Measurements from ENCODE around the gene GPC5. TPM values are rescaled to one million over a fixed set of nuclear protein-coding genes. Genes with fewer than 3 reads are reported as not detected.
"Not testable (repeated sequence)": the region's sequence is repeated elsewhere in the genome, so short reads cannot be mapped to it uniquely, and the experiment has no call there.

GPC5 gene
- total RNA-seq, 1 donor from 2014 or later, result 0.07 TPM

DNA sequence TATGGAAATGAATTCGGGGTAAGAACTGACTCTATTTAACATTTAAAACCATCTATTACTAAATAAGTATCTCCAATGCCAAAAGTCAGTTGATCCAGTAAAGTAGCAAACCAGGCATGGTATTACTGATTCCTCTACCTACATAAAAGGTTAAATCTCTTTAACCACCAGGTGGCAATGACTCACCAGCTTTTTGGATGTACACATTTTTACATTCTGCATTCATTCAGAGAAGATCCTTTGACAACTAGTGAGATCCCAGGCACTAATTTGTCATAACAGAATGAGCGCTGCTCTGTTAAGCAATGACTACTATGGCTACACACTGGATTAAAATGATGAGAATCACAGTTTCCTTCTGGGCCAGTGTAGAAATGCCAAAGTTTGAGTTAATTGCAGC is 1498.4 kb downstream of the GPC5 start:
- Histone ChIP-seq H3K36me3 (no peaks in the 10 kb centered on the region), H3K4me1 (no peaks in the 10 kb centered on the region), H3K79me2 (ENCODE audit: low read depth) (no peaks in the 10 kb centered on the region), H3K9me3 (ENCODE audit: low read depth) (no peaks in the 10 kb centered on the region), H3K27me3 (no peaks in the 10 kb centered on the region), H3K27ac (no peak overlapping the region), H3K4me2 (no peak overlapping the region), H3F3A (ENCODE audit: low read depth) (no peaks in the 10 kb centered on the region), H4K20me1 (ENCODE audit: low read depth) (no peaks in the 10 kb centered on the region), H2AFZ (replicated peaks) (no peak overlapping the region), H3K4me3 (no peak overlapping the region), H3K9ac (no peak overlapping the region)
- Mint-ChIP-seq H3K36me3 (no peaks in the 10 kb centered on the region), H3K4me1 (no peaks in the 10 kb centered on the region), H3K27ac (no peak overlapping the region), H3K9me3 (peaks cover 10% of the 10 kb centered on the region), H3K27me3 (ENCODE audit: insufficient read depth, low read depth) (no peaks in the 10 kb centered on the region), H3K4me3 (no peak overlapping the region)
- peak; percentile 57 for DNase-seq (ENCODE audit: low spot score)
- TF ChIP-seq EZH2 (IDR thresholded peaks at IDR 0.05) (no peak), EZH2phosphoT487 (IDR thresholded peaks at IDR 0.05) (no peak)
- TF ChIP-seq, protein P1, sequence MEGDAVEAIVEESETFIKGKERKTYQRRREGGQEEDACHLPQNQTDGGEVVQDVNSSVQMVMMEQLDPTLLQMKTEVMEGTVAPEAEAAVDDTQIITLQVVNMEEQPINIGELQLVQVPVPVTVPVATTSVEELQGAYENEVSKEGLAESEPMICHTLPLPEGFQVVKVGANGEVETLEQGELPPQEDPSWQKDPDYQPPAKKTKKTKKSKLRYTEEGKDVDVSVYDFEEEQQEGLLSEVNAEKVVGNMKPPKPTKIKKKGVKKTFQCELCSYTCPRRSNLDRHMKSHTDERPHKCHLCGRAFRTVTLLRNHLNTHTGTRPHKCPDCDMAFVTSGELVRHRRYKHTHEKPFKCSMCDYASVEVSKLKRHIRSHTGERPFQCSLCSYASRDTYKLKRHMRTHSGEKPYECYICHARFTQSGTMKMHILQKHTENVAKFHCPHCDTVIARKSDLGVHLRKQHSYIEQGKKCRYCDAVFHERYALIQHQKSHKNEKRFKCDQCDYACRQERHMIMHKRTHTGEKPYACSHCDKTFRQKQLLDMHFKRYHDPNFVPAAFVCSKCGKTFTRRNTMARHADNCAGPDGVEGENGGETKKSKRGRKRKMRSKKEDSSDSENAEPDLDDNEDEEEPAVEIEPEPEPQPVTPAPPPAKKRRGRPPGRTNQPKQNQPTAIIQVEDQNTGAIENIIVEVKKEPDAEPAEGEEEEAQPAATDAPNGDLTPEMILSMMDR (IDR thresholded peaks at IDR 0.05), result peak; percentile 55

DNA sequence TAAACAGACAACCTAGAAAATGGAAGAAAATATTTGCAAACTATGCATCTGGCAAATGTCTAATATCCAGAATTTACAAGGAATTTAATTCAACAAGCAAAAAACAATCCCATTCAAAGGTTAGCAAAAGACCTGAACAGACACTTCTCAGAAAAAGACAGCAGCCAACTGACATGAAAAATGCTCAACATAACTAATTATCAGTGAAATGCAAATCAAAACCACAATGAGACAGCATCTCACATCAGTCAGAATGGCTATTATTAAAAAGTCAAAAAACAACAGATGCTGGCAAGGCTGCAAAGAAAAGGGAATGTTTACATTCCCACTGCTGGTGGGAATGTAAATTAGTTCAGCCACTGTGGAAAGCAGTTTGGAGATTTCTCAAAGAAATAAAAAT is 1500.5 kb downstream of the GPC5 start:
- H3K4me2 ChIP-seq; H3K9me3 ChIP-seq (ENCODE audit: low read depth); H3K27ac Mint-ChIP-seq; H3K4me1 Mint-ChIP-seq; H3K27me3 Mint-ChIP-seq (ENCODE audit: insufficient read depth, low read depth); H3K79me2 ChIP-seq (ENCODE audit: low read depth); H3K9ac ChIP-seq; H3K9me3 Mint-ChIP-seq; H4K20me1 ChIP-seq (ENCODE audit: low read depth); H2AFZ ChIP-seq (replicated peaks); H3K4me3 Mint-ChIP-seq; H3K27ac ChIP-seq; H3K36me3 Mint-ChIP-seq; DNase-seq (ENCODE audit: low spot score); H3K4me3 ChIP-seq; H3K36me3 ChIP-seq; H3F3A ChIP-seq (ENCODE audit: low read depth); H3K27me3 ChIP-seq; H3K4me1 ChIP-seq: not testable (repeated sequence)

GRCh38 chr13:92900446-92900845 is 1502.0 kb downstream of the GPC5 start:
- Mint-ChIP-seq H3K9me3 (peaks cover 11% of the 10 kb centered on the region), H3K27me3 (ENCODE audit: insufficient read depth, low read depth) (no peaks in the 10 kb centered on the region), H3K4me3 (no peak overlapping the region), H3K36me3 (no peaks in the 10 kb centered on the region), H3K4me1 (no peaks in the 10 kb centered on the region), H3K27ac (no peak overlapping the region)
- no peaks in the 10 kb centered on the region for H3K27me3 ChIP-seq
- H2AFZ ChIP-seq (replicated peaks), result no peak overlapping the region
- no peak overlapping the region for H3K9ac ChIP-seq
- TF ChIP-seq, protein P1 (IDR thresholded peaks at IDR 0.05), result no peak
- no peak for TF ChIP-seq EZH2phosphoT487 (IDR thresholded peaks at IDR 0.05)
- TF ChIP-seq EZH2 (IDR thresholded peaks at IDR 0.05), result no peak
- H3K9me3 ChIP-seq (ENCODE audit: low read depth), result no peaks in the 10 kb centered on the region
- no peak overlapping the region for H3K4me3 ChIP-seq
- no peak overlapping the region for H3K27ac ChIP-seq
- H3F3A ChIP-seq (ENCODE audit: low read depth), result no peaks in the 10 kb centered on the region
- H3K36me3 ChIP-seq, result no peaks in the 10 kb centered on the region
- no peak overlapping the region for H3K4me2 ChIP-seq
- no peak for DNase-seq (ENCODE audit: low spot score)
- H3K4me1 ChIP-seq, result no peaks in the 10 kb centered on the region
- H3K79me2 ChIP-seq (ENCODE audit: low read depth), result no peaks in the 10 kb centered on the region
- H4K20me1 ChIP-seq (ENCODE audit: low read depth), result no peaks in the 10 kb centered on the region

- H3K4me3 ChIP-seq, result no peak overlapping the region
- Mint-ChIP-seq H3K4me3 (no peak overlapping the region), H3K27ac (no peak overlapping the region), H3K4me1 (no peaks in the 10 kb centered on the region), H3K36me3 (no peaks in the 10 kb centered on the region), H3K9me3 (peaks cover 12% of the 10 kb centered on the region), H3K27me3 (ENCODE audit: insufficient read depth, low read depth) (no peaks in the 10 kb centered on the region)
- H3K4me2 ChIP-seq, result no peak overlapping the region
- no peaks in the 10 kb centered on the region for H4K20me1 ChIP-seq (ENCODE audit: low read depth)
- H3F3A ChIP-seq (ENCODE audit: low read depth), result no peaks in the 10 kb centered on the region
- no peaks in the 10 kb centered on the region for H3K4me1 ChIP-seq
- H3K27me3 ChIP-seq, result no peaks in the 10 kb centered on the region
- TF ChIP-seq, protein P1 (IDR thresholded peaks at IDR 0.05), result no peak
- TF ChIP-seq EZH2 (IDR thresholded peaks at IDR 0.05), result no peak
- TF ChIP-seq EZH2phosphoT487 (IDR thresholded peaks at IDR 0.05), result no peak
- no peaks in the 10 kb centered on the region for H3K9me3 ChIP-seq (ENCODE audit: low read depth)
- H3K27ac ChIP-seq, result no peak overlapping the region
- no peaks in the 10 kb centered on the region for H3K36me3 ChIP-seq
- H3K9ac ChIP-seq, result no peak overlapping the region
- no peaks in the 10 kb centered on the region for H3K79me2 ChIP-seq (ENCODE audit: low read depth)
- peak overlapping the region; percentile 11 for H2AFZ ChIP-seq (replicated peaks)
- no peak for DNase-seq (ENCODE audit: low spot score)
Measured at GRCh38 chr13:92901739-92902138, 1503.3 kb downstream of the GPC5 start.
